ENCODE data around the gene SHPK. TPM values are rescaled to one million over a fixed set of nuclear protein-coding genes. Genes with fewer than 3 reads are reported as not detected.
"Not testable (repeated sequence)": the region's sequence is repeated elsewhere in the genome, so short reads cannot be mapped to it uniquely, and the experiment has no call there.

SHPK gene
- total RNA-seq, 1 donor from 2014 or later, result 10.6 TPM

DNA sequence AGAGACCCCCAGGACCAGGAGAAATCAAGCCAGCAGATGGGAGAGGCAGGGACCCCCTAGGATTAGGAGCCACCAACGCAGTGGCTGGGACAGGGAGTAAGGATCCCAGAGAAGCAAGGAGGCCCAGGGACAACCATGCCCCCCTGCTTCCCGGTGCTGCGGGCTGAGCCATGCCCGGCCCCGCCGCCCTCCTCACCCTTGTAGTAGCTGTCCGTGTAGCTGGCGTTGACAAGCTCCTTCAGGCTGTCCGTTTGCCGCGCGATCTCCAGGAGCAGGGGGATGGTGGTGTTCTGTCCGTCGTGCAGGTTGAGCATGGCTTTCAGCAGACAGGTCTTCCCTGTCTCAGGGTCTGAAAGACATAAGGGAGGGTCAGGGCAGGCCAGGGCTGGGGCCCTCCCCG, 45.3 kb downstream of the SHPK start:
- no peak for DNase-seq
- Histone ChIP-seq H3K27me3 (ENCODE audit: low read depth) (no peaks in the 10 kb centered on the region), H3K9me3 (no peaks in the 10 kb centered on the region), H3K4me3 (no peak overlapping the region), H3K36me3 (peaks cover 44% of the 10 kb centered on the region), H3K27ac (no peak overlapping the region), H3K4me1 (no peaks in the 10 kb centered on the region)
- TF ChIP-seq, protein P1, sequence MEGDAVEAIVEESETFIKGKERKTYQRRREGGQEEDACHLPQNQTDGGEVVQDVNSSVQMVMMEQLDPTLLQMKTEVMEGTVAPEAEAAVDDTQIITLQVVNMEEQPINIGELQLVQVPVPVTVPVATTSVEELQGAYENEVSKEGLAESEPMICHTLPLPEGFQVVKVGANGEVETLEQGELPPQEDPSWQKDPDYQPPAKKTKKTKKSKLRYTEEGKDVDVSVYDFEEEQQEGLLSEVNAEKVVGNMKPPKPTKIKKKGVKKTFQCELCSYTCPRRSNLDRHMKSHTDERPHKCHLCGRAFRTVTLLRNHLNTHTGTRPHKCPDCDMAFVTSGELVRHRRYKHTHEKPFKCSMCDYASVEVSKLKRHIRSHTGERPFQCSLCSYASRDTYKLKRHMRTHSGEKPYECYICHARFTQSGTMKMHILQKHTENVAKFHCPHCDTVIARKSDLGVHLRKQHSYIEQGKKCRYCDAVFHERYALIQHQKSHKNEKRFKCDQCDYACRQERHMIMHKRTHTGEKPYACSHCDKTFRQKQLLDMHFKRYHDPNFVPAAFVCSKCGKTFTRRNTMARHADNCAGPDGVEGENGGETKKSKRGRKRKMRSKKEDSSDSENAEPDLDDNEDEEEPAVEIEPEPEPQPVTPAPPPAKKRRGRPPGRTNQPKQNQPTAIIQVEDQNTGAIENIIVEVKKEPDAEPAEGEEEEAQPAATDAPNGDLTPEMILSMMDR (IDR thresholded peaks at IDR 0.05), result no peak
- intact Hi-C loops (cut with DNase I), result no loop called here
- ATAC-seq, result no peak

DNA sequence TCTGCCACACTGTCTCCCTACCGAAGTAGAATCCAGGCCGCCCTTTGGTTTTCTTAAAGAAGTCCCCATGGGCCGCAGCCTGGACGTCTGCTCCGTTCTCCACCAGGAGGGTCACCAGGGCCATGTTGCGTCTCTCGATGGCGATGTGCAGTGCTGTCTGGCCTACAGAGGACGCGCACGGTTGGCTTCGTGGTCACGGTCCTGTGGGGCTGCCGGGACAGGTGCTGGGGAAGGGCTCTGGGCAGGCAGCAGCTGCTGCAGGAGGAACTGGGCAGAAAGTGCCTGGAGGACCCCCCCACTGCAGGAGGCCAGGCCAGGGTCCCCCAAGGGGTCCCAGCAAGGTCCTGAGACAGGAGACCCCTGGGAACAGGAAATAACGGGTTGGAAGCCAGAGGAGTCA, 45.8 kb downstream of the SHPK start:
- H3K4me3 ChIP-seq, result no peak overlapping the region
- ATAC-seq, result no peak
- TF ChIP-seq, protein P1 (IDR thresholded peaks at IDR 0.05), result no peak
- H3K36me3 ChIP-seq, result peaks cover 48% of the 10 kb centered on the region
- H3K27me3 ChIP-seq (ENCODE audit: low read depth), result no peaks in the 10 kb centered on the region
- no peak for DNase-seq
- intact Hi-C loops (cut with DNase I), result no loop called here
- H3K27ac ChIP-seq, result no peak overlapping the region
- H3K4me1 ChIP-seq, result no peaks in the 10 kb centered on the region
- no peaks in the 10 kb centered on the region for H3K9me3 ChIP-seq

DNA sequence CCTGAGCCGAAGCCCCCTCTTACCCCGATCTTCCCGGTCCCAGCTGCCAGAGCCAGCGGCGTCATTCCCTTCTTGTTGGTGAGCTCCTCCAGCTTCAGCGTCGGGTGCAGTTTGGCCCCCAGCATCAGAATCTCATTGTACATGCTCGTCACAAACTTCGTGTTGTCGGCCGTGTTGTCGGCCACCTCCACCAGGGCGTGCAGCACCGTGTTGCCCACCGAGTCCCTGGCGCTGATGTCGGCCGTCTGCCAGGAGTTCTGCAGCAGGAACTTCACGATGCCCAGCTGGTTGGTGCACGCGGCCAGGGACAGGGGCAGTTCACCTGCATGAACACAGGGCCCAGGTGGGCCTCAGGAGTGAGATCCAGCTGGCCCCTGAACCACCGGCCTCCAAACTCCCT, 46.3 kb downstream of the SHPK start:
- DNase-seq (no peak), ATAC-seq (no peak)
- Histone ChIP-seq H3K27ac (no peak overlapping the region), H3K36me3 (peaks cover 48% of the 10 kb centered on the region), H3K27me3 (ENCODE audit: low read depth) (no peaks in the 10 kb centered on the region), H3K9me3 (no peaks in the 10 kb centered on the region), H3K4me1 (no peaks in the 10 kb centered on the region), H3K4me3 (no peak overlapping the region)
- TF ChIP-seq, protein P1 (IDR thresholded peaks at IDR 0.05), result no peak
- intact Hi-C loops (cut with DNase I), result no loop called here

DNA sequence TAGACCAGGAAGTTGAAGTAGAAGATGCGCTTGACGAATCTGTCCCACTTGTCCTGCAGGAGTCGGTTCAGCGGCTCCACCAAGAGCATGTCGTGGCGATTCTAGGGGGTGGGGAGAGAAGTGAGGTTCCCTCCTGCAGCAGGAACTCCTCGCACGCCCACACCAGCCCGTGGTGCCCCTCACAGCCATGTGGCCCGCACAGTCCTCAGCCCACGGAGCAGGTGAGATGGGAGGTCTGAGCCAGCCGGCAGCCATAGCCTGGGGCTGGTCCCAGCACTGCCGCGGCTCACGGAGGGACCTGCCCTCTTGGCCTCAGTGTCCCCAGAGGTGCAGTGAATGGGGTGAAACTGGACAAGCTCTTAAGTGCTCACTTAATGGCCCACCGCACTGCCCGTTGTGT, 50.2 kb downstream of the SHPK start:
- TF ChIP-seq, protein P1 (IDR thresholded peaks at IDR 0.05), result no peak
- H3K36me3 ChIP-seq, result peaks cover 42% of the 10 kb centered on the region

DNA sequence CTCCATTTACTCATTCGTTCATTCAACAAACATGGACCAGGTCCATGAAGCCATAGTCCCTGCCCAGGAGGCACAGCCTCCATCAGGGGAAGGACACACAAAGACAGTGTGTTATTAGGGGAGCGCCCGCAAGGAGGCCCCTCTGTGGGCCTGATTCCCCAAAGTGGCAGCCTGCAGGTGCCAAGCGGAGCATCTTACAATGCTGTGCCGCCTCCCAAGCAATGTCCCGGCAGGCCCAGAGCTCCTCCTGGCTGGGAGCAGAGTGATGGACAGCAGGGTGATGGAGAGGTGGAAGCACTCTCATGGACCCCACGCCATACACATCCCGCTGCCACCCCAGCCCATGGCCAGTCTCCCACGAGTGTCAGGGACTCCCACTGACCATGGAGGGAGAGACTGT, 52.6 kb downstream of the SHPK start:
- Histone ChIP-seq H3K27me3 (ENCODE audit: low read depth) (no peaks in the 10 kb centered on the region), H3K4me1 (no peaks in the 10 kb centered on the region), H3K36me3 (peaks cover 28% of the 10 kb centered on the region), H3K27ac (no peak overlapping the region), H3K9me3 (no peaks in the 10 kb centered on the region), H3K4me3 (no peak overlapping the region)
- intact Hi-C loops (cut with DNase I), result no loop called here
- TF ChIP-seq, protein P1 (IDR thresholded peaks at IDR 0.05), result no peak
- peak in 1 of 2 donors; percentile 8 for ATAC-seq
- no peak for DNase-seq

More for the DNA sequence above, 50.2 kb downstream of the SHPK start:
- Histone ChIP-seq H3K9me3 (no peaks in the 10 kb centered on the region), H3K4me3 (no peak overlapping the region), H3K4me1 (no peaks in the 10 kb centered on the region), H3K27me3 (ENCODE audit: low read depth) (no peaks in the 10 kb centered on the region), H3K27ac (no peak overlapping the region)
- DNase-seq, result no peak
- ATAC-seq, result peak in 1 of 2 donors; percentile 4
- intact Hi-C loops (cut with DNase I), result no loop called here

DNA sequence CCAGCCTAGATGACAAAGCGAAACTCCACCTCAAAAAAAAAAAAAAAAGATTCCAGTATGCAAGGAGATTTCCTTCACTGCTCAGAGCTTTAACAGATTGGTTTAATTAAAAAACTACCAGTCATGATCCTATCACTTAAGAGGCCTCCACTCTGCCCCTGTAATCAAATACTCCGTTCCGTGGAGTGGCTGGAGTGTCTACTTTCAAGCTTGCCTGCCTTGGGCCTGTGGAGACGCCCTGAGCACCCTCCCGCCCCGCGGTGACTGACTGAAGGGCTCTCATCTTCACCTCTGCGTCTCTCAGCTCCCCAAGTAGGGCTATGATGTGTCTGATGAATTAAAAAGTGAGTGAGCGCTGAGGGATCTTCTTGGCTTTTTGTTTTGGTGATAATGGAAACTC, 53.1 kb downstream of the SHPK start:
- TF ChIP-seq, protein P1 (IDR thresholded peaks at IDR 0.05), result no peak
- ATAC-seq (peak; percentile 87 to 93), DNase-seq (peak; percentile 68)
- H3K9me3 ChIP-seq, result no peaks in the 10 kb centered on the region
- intact Hi-C loops (cut with DNase I), result no loop called here
- H3K27ac ChIP-seq, result no peak overlapping the region
- H3K36me3 ChIP-seq, result peaks cover 23% of the 10 kb centered on the region
- H3K4me3 ChIP-seq, result no peak overlapping the region
- no peaks in the 10 kb centered on the region for H3K4me1 ChIP-seq
- H3K27me3 ChIP-seq (ENCODE audit: low read depth), result no peaks in the 10 kb centered on the region

DNA sequence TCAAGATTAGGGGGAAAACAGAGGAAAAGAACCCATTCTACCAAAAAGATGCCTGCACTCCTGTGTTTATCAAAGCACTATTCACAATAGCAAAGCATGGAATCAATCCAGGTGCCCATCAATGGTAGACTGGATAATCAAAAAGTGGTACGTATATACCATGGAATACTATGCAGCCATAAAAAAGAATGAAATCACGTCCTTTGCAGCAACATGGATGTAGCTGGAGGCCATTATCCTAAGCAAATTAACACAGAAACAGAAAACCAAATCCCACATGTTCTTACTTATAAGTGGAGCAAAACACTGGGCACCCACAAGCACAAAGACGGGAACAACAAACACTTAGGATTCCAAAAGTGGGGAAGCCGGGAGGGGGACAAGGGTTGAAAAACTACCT, 57.4 kb downstream of the SHPK start:
- H3K4me3 ChIP-seq; DNase-seq; H3K27me3 ChIP-seq (ENCODE audit: low read depth); H3K27ac ChIP-seq; H3K9me3 ChIP-seq; H3K4me1 ChIP-seq; intact Hi-C loops (cut with DNase I); ATAC-seq; H3K36me3 ChIP-seq: not testable (repeated sequence)

Measured in lower lobe of right lung (tissue), 2 donors.